ENCODE measurements around the gene SEMA7A.

DNA sequence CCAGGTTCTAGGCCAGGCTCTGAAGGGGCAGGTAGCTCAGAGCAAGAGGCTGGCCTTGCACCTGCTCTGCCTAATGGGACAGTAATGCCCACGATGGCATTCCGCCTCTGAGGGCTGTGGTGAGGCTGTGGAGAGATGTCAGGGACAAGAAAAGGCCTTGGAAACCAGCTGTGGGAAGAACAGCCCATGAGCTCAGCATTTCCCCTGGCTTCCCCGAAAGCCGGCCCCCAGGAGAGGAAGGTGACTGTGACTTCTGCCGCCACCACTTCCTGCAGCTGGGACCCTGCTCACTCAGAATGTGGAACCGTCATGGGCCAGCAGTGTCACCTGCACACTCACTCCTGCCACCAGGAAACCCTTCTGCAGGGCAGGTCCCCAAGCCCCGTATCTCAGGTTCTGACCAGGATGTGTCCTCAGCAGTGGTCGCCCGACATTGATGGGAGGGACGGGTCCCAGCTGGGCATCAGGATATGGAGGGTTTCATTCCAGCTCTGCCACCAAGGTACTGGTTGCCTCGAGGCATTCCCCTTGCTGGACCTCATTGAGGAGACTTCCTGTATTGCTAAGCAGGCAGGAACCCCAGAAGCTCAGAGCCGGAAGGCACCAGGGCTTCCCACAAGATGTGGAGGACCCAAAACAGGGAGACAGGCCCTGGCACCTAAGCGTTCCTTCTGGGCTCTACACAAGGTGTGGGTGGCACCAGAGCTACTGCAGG, 30.7 kb downstream of the SEMA7A start:
- TF ChIP-seq CTCF (IDR thresholded peaks at IDR 0.05; ENCODE audit: low read length) (no peak), EZH2 (IDR thresholded peaks at IDR 0.05; ENCODE audit: borderline replicate concordance, low read length) (no peak)
